HepG2 (cell line): ENCODE results near the gene NSL1.

ENCODE experiments used
- GABPB1 ChIP-seq: IDR thresholded peaks from 2 replicates; pipeline ENCODE4 v1.6.1; 2016; ENCODE audit warnings: mild to moderate bottlenecking, missing genetic modification reagents, moderate library complexity, missing compliant biosample characterization
- HOXA7 ChIP-seq: sonication (generic); formaldehyde crosslinking; IDR thresholded peaks from 2 replicates; pipeline ENCODE4 v1.8.1; 2022; ENCODE audit warnings: mild to moderate bottlenecking, missing genetic modification reagents, moderate library complexity
- POGZ ChIP-seq: sonication (generic); formaldehyde crosslinking; IDR thresholded peaks from 2 replicates; pipeline ENCODE4 v1.4.0; 2020; ENCODE audit warnings: mild to moderate bottlenecking, missing genetic modification reagents
- ZKSCAN1 ChIP-seq: fragments of 150-350 bp; IDR thresholded peaks from 2 replicates; pipeline ENCODE4 v1.6.1; 2014; ENCODE audit warnings: low read length

DNA sequence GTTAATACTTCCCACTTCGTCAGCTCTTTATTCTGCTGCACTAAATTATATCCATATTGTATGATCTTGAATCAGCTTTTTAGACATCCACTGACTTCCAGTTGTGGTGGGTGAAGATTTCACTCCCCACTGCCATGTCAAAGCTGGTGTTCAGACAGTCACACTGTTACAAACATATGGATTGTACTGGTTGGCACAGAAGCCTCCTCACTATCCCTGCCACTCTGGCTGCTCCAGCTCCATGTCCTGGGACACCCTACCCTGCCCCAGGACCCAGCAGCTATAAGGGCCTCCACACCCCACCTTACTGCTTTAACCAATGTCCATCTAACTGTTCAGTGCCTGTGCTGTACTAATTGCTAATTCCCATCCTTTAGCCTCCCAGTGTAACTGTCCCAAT, 59.9 kb downstream of the NSL1 start:
- TF ChIP-seq ZKSCAN1 (no peak), HOXA7 (no peak), POGZ (CRISPR knock-in tag) (no peak), GABPB1 (no peak)
